Raji (cell line): ENCODE measurements around the gene FCGR3A.

Experiments
- POLR2A ChIP-seq: IDR thresholded peaks from 2 replicates; pipeline ENCODE4 v1.6.1; 2011; ENCODE audit warnings: low read depth, low read length, control low read depth; ENCODE audit not compliant: insufficient read depth

FCGR3A gene

DNA sequence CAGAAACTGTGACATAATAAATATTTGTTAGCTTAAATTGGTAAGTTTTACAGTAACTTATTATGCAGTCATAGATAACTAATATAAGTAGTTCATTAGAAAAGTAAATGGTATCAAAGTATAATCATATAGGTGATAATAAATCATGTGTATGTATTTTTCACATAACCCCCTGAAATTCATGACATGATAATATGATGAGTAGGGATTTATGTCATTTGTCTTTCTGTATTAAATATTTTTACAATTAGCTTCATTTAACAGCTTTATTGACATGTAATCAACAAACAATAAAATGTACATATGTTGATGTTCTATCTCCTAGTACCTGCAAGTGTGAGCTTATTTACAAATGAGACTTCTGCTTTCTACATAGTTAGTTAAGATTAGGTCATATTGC is 54.1 kb downstream of the FCGR3A start:
- no peak for TF ChIP-seq POLR2A

DNA sequence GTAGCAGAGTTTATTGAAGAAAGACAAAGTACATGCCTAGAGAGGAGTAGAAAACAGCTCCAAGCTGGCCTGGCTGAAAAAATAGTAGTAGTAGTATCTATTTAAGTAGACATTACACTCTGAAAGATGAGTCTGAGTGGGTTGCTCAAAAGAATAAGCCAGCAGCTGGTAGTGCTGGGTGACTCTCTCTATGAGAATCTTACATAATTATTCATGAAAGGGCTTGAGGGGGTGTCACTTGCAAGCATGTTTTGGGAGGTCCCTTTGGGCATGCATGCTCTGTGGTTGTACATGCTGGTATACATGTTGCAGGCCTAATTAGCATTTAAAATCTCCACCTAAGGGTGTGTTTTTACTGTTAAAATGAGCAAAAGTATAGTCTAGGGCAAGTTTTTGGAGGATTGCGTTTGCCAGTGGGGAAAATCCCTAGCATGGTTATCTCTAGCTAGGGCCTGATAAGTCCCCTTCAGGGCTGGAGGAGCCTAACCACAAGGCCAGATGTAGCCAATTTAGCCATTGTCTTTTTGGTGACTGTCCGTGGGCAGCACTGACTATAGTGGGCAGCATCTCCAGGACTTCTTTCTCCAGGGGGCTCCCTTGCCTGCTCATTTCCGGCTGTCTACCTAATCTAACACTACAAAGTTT is 55.4 kb downstream of the FCGR3A start:
- no peak for TF ChIP-seq POLR2A

DNA sequence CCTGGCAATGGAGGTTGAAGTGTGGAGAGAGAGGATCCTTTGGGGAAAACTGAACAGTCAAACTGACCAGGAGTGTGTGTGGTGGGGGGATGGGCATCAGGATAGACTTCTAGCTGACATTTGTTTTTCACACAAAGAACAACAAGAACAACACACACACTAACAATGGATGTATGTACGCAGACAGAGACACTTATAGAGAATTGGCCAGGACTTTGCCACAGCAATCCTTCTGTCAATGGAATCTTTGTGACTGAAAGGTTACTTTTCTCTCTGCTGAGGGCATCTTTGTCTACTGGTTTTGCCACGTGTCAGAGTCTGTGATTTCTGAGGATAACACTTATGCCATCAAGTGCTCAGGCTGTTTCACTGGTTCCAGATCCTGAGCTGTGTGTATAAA is 56.8 kb downstream of the FCGR3A start:
- TF ChIP-seq POLR2A = no peak
